ENCODE measurements around the gene ADGRD1.
"Not testable (repeated sequence)": the region's sequence is repeated elsewhere in the genome, so short reads cannot be mapped to it uniquely, and the experiment has no call there.

Gene ADGRD1

GRCh38 chr12:130987151-130987931 lies 33.6 kb downstream of the ADGRD1 start:
- no peak for DNase-seq (ENCODE audit: low read depth in 2 of 2)

DNA sequence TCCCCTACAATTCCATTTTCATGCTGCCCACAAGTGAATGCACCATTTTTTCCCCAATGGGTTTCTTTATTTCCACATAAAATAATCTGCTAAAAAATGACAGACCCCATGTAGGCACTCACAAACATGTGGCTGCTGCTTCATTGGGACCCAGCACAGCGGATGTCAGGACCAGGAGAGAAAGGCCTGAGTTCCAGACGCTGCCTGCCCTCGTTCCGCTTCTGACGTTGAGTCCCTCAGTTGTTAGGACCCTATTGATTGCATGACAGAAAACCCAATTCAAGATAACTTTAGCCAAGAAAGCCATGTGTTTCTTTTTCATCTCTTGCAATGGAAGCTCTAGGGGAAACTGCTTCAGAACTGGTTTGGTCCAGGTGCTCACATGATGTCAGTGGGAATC lies 34.6 kb downstream of the ADGRD1 start:
- no peak for DNase-seq (ENCODE audit: low read depth in 2 of 2)

DNA sequence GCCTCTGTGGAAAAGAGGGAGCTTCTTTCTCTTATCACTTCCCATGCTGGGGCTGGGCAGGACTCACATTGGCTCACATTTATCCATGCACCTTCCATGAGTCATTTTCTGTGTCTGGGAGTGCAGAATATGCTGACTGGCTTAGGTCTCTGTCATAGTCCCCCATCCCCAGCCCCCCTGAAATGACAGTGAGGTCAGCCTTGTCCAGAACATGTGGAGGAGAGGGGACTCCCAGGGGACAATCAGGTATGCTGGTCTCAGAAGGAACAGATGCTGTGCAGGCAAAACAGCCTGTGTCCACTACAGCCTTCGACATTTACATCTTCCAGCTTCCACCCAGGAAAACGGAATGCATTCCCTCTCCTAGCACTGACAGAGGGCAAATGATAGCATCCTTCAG lies 35.0 kb downstream of the ADGRD1 start:
- DNase-seq (ENCODE audit: low read depth in 2 of 2): no peak

DNA sequence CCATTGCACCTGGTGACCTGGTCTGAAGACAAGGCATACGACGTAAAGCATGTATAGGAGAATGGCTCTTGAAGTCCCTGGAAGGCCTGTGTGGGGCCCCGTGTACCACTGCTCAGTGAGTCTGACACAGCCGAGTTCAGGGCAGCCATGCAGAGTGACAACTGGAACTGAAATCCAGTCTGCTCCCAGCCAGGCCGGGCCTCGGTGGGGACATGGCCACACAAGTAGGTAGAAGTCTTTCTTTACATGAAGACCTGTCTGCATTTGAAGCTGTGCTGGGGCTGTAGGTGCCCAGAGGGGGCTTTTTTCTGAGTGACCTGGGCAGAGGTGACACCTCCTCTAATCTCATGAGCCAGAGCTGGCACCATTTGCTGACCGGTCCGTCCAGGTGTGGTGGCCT lies 35.7 kb downstream of the ADGRD1 start:
- no peak for DNase-seq (ENCODE audit: low read depth in 2 of 2)

GRCh38 chr12:130990034-130990433 lies 36.3 kb downstream of the ADGRD1 start:
- DNase-seq (ENCODE audit: low read depth in 2 of 2): no peak

DNA sequence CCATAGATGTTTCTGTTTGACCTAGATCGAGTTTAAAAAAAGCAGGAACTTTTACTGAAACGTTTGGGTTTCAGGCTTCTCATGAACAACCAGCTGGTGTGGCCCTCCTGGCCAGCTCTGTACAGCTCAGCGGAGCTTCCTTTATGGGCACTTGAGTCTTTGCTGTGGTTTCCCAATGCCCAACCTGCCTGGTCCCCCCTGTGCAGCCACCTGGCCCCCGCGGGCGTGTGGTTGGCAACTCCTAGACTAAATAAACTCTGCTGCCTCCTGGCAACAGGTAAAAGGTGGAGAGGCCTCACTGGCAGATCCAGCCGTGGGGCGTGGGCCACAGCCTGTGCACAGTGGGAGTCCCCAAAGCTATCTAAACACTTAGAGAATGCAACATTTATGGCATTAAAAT lies 38.7 kb downstream of the ADGRD1 start:
- no peak for DNase-seq (ENCODE audit: low read depth in 2 of 2)

- no peak for DNase-seq (ENCODE audit: low read depth in 2 of 2)
Observed at GRCh38 chr12:130992979-130993538, 39.4 kb downstream of the ADGRD1 start.

DNA sequence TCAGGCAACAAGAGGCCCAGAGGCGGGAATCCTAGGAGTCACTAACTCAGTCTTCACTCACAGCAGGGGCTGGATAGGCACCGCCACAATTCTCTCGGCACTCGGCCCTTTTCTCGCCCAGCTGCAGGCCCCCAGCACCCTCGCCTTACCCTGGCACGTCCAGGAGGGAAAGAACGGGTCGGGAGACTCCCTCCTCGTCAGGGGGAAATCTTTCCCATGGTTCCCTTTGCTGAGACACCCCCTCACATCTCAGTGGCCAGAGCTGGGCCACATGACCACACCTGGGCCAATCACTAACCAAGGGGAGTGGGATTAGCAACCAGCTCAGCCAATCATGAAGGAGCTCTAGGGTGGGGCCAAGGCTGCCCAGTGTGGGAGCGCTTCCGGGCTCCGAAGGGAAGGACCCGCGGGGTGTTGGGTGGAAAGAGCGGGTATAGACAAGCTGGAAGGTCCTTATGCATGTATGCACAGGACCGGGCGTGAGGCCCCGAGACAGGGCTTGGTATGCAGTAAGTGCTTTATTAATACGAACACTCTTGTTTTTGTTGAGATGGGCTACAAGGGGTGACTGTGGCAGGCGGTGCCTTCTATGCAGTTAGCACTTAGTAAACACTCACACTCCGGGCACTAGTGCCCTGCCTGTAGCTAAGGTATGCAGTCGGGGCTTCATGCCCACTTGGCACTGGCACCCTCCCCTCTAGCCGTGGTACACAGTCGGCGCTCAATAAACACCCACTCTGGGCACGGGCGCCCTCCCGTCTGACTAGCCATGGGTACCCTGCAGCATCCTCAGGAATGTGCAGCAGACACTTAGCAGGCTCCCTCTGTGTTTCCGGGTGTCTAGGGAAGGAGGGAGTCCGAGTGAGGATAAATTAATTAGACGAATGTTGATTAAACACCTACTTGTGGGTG lies 40.3 kb downstream of the ADGRD1 start:
- no peak for DNase-seq (ENCODE audit: low read depth in 2 of 2)

DNA sequence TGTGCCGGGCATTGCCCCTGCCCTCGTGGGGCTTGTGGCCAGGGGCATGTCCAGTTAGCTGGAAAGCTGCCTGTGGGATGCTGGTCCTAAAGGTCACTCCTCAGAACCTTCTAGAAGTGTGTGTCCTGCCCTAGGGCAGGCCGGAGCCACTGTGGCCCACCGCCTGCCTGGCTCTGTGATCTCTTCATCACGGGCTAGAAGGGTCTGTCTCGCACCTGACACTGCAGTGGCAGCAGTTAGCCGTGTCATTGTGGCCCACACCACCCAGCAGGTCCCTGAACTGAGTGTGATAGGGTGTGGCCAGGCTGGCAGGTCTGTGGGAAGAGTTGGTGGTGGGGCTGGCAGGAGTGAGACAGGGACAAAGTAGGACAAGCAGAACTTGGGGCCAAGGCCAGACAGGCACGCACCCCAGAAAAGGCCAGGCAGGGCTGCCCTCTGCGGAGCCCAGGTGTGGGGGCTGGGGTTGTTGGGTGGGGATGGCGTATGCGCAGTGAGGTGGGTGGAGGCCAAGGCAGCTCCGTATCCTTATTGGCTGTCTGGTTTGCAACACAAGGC lies 41.2 kb downstream of the ADGRD1 start:
- no peak for DNase-seq (ENCODE audit: low read depth in 2 of 2)

GRCh38 chr12:130995386-130995969 lies 41.8 kb downstream of the ADGRD1 start:
- DNase-seq (ENCODE audit: low read depth in 2 of 2): not testable (repeated sequence)

GRCh38 chr12:130998136-130998535 lies 44.4 kb downstream of the ADGRD1 start:
- no peak for DNase-seq (ENCODE audit: low read depth in 2 of 2)

DNA sequence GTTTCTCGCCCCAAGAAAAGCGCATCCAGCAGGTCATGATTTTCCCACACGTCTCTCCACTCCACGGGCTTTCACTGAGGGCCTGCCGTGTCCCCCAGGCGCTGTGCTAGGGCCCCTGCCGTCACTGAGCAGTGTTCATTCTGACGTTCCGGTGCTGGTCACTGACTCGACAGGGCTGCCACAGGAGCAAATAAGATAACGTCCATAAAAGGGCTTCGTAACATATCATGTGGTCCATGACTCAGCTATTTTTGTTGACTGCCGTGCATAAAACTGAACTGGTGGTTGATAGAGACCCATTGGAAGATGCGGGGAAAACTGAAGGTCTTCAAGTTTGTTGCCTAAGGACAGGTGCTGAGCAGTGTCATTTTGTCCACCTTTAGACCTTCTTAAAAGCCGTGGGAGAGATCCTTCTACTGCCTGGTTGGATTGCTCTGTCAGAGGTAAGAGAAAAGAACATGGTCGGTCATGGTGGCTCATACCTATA lies 46.3 kb downstream of the ADGRD1 start:
- DNase-seq (ENCODE audit: low read depth in 2 of 2): no peak

GRCh38 chr12:131001493-131001892 lies 47.8 kb downstream of the ADGRD1 start:
- no peak for DNase-seq (ENCODE audit: low read depth in 2 of 2)

DNA sequence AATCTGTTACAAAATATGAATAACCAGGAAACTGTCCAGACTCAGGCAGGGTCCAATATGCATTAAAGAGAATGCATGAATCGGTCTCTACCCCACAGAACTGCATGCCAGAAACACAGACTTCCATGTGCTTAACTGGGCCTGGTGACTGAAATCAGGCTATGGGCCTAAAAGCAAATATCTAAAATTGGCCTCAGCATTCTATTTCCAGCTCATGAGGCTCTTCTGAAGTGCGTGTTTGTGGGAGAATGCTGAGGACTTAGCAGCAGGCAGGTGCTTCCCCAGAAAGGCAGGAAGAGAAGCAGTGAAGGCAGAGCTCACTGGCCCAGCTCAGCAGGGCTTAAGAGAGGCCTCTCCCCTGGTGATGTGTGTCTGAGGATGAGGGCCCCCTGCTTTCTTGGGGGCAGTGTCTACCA lies 48.5 kb downstream of the ADGRD1 start:
- no peak for DNase-seq (ENCODE audit: low read depth in 2 of 2)

DNA sequence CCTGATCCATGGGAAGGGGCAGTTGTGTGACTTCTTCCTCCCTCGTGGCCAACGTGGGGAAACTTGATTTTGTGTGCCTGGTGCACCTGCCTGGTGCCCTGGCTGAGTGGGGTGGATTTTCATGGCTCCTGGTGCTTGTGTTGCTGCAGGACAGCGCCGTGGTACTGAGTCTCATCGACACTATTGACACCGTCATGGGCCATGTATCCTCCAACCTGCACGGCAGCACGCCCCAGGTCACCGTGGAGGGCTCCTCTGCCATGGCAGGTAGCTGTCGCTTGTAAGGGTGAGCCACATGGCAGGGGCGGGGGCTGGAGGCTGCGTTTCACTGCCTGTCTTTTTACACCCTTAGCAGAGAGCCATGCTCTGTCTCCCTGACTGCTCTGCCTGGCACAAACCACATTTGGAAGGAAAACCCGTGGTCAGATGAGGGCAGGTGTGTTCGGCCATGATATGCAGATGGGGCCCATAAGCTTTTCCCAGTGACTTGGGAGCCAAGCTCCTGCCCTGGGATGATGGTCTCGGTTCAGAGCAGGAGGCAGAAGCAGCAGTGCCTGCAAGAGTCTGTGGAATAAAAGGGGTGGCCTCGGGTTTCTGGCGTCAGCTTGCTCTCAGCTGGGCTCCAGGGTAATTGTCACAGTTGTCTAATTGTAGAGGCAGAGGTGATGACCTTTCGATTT lies 49.5 kb downstream of the ADGRD1 start:
- DNase-seq (ENCODE audit: low read depth in 2 of 2): no peak

DNA sequence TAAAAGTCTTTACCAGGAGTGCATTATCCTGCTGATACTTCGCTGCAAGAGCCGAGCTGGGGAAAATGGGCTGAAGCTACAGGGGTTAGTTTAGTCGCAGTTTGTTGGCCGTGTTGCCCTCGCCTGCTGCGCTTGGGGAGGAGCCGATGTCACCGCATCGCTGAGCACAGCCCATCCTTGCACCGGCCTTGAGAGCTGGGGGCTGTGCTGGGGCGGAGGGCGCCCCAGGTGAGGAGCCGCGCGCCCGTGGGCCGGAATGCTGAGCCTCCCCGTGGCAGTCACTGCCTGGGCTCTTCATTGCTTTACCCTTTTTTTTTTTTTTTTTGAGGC lies 50.0 kb downstream of the ADGRD1 start:
- DNase-seq (ENCODE audit: low read depth in 2 of 2): no peak

DNA sequence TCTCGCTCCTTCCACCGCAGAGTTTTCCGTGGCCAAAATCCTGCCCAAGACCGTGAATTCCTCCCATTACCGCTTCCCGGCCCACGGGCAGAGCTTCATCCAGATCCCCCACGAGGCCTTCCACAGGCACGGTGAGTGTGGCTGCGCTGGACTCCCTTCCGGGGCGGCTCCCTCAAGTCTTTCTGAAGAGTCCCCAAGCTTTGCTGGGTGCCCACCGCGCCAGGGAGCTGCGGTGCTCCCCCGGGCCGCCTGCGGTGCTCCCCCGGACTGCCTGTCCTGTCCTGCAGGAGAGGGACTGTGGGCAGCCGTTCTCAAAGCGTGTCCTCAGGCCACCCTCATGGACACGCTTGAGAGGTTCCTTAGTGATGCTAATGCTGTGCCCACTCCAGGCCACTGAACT lies 50.5 kb downstream of the ADGRD1 start:
- no peak for DNase-seq (ENCODE audit: low read depth in 2 of 2)

DNA sequence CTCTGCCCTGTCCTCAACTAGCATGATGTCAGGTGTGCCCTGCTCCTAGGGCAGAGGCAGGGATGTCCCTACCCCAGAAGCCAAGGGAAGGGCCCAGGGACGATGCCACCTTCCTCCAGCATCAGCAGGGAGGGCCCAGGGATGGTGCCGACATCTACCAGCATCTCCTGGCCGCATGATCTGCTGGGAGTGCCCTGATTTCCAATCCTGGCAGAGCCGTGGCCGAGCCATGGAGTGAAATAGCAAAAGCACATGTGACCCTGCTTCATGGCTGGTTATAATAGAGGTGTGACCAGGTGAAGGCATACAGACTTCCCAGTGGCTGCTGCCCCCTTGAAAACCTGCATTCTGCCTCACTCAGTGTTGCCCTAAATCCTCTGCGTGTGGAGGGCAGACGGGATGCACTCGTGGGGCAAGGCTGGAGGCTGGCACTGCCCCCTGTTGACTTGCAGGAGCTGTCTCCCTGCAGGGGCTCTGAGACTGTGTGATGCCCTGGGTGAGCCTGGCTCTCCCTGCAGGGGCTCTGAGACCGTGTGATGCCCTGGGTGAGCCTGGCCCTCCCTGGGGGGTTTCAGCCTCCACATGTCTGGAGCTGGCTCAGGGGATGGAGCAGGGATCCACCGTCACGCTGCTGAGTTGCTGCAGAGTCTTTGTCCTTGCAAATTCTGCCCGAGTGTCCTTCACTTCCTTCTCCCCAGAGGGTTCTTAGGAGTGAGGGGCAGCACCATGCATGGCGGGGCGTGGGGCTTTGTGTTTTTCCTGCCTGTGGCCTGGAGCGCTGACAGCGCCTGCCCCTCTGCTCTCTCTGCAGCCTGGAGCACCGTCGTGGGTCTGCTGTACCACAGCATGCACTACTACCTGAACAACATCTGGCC lies 51.7 kb downstream of the ADGRD1 start:
- DNase-seq (ENCODE audit: low read depth in 2 of 2): no peak

- DNase-seq (ENCODE audit: low read depth in 2 of 2): no peak
Observed at GRCh38 chr12:131006036-131006735, 52.5 kb downstream of the ADGRD1 start.

All from activated CD8-positive, alpha-beta memory T cell treated with anti-CD3 and anti-CD28 coated beads for 4 hours (primary cell).